Neural progenitor cell (in vitro differentiated cells): Measurements from ENCODE around the gene WWOX.

Experiments used
- EZH2 ChIP-seq: fragments of 200-600 bp; sonication (generic); IDR thresholded peaks from 2 replicates; pipeline ENCODE4 v1.6.1; 2017; ENCODE audit warnings: antibody characterized with exemption, mild to moderate bottlenecking, moderate library complexity
- EZH2phosphoT487 ChIP-seq: fragments of 200-600 bp; sonication (generic); IDR thresholded peaks from 2 replicates; pipeline ENCODE4 v1.6.1; 2017; ENCODE audit warnings: antibody characterized with exemption
- TF ChIP-seq, protein P1 (sequence below): fragments of 200-600 bp; sonication (generic); IDR thresholded peaks from 2 replicates; pipeline ENCODE4 v1.5.1; 2017; ENCODE audit warnings: antibody characterized with exemption, mild to moderate bottlenecking

DNA sequence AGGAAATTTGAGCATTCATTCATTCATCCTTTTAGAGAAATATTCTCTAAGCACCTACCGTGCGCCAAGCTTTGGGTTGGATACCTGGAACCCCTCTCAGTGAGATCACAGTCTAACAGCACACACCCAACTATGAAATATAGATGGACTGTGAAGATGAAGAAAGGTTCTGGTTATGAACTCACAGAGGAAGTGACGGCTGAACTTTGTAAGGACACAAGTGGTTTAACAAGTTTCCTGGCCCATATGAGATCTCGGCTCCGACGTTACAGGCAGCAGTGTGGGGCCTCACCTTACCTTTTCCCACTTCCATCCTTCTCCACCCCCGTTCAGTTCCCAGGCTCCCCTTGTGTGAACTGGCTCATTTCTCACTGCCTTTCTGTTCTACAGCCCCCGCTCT is 1094.8 kb downstream of the WWOX start:
- TF ChIP-seq, protein P1, sequence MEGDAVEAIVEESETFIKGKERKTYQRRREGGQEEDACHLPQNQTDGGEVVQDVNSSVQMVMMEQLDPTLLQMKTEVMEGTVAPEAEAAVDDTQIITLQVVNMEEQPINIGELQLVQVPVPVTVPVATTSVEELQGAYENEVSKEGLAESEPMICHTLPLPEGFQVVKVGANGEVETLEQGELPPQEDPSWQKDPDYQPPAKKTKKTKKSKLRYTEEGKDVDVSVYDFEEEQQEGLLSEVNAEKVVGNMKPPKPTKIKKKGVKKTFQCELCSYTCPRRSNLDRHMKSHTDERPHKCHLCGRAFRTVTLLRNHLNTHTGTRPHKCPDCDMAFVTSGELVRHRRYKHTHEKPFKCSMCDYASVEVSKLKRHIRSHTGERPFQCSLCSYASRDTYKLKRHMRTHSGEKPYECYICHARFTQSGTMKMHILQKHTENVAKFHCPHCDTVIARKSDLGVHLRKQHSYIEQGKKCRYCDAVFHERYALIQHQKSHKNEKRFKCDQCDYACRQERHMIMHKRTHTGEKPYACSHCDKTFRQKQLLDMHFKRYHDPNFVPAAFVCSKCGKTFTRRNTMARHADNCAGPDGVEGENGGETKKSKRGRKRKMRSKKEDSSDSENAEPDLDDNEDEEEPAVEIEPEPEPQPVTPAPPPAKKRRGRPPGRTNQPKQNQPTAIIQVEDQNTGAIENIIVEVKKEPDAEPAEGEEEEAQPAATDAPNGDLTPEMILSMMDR, result no peak
- TF ChIP-seq EZH2 (no peak), EZH2phosphoT487 (no peak)
